Measurements from ENCODE around the gene CCDC13. TPM values are rescaled to one million over a fixed set of nuclear protein-coding genes. Genes with fewer than 3 reads are reported as not detected.

CCDC13 gene
- total RNA-seq, 1 donor from 2014 or later = 1.3 TPM

GRCh38 chr3:42746455-42747450, 26.3 kb downstream of the CCDC13 start:
- Histone ChIP-seq H4K20me1 (ENCODE audit: insufficient read depth, low read length) (no peaks in the 10 kb centered on the region), H3K9ac (ENCODE audit: low read length) (no peak overlapping the region), H3K36me3 (ENCODE audit: insufficient read depth, low read length) (no peaks in the 10 kb centered on the region), H3K4me2 (ENCODE audit: low read length) (no peak overlapping the region), H3K9me3 (ENCODE audit: insufficient read depth, low read depth, low read length) (no peaks in the 10 kb centered on the region), H3K79me2 (ENCODE audit: insufficient read depth, low read length) (no peaks in the 10 kb centered on the region), H2AFZ (ENCODE audit: low read depth, low read length) (no peak overlapping the region), H3K4me3 (ENCODE audit: insufficient read depth, low read depth, low read length) (no peak overlapping the region), H3K4me1 (ENCODE audit: insufficient read depth, low read length) (no peaks in the 10 kb centered on the region), H3K27ac (ENCODE audit: low read depth, low read length) (no peak overlapping the region), H3K27me3 (ENCODE audit: insufficient read depth, low read length) (no peaks in the 10 kb centered on the region)
- Mint-ChIP-seq H3K9me3 (ENCODE audit: unreplicated experiment) (no peaks in the 10 kb centered on the region), H3K27ac (ENCODE audit: unreplicated experiment) (no peak overlapping the region), H3K4me3 (ENCODE audit: unreplicated experiment) (no peak overlapping the region), H3K27me3 (ENCODE audit: low read depth, unreplicated experiment) (peaks cover 5% of the 10 kb centered on the region), H3K4me1 (ENCODE audit: low read depth, unreplicated experiment) (peaks cover 2% of the 10 kb centered on the region), H3K36me3 (ENCODE audit: low read depth, unreplicated experiment) (no peaks in the 10 kb centered on the region)
- TF ChIP-seq EZH2 (IDR thresholded peaks at IDR 0.05; ENCODE audit: insufficient read depth, low read length) (no peak), CTCF (IDR thresholded peaks at IDR 0.05; ENCODE audit: insufficient read depth, low read depth, low read length) (no peak)
- FAIRE-seq (no peak), DNase-seq (ENCODE audit: low read depth) (no peak)

- H3K4me2 ChIP-seq (ENCODE audit: low read length) = no peak overlapping the region
- no peak overlapping the region for H3K4me3 ChIP-seq (ENCODE audit: insufficient read depth, low read depth, low read length)
- no peaks in the 10 kb centered on the region for H3K9me3 Mint-ChIP-seq (ENCODE audit: unreplicated experiment)
- DNase-seq (ENCODE audit: low read depth) (no peak), FAIRE-seq (no peak)
- no peaks in the 10 kb centered on the region for H4K20me1 ChIP-seq (ENCODE audit: insufficient read depth, low read length)
- no peaks in the 10 kb centered on the region for H3K4me1 ChIP-seq (ENCODE audit: insufficient read depth, low read length)
- no peak overlapping the region for H3K9ac ChIP-seq (ENCODE audit: low read length)
- no peaks in the 10 kb centered on the region for H3K36me3 Mint-ChIP-seq (ENCODE audit: low read depth, unreplicated experiment)
- no peaks in the 10 kb centered on the region for H3K36me3 ChIP-seq (ENCODE audit: insufficient read depth, low read length)
- no peaks in the 10 kb centered on the region for H3K9me3 ChIP-seq (ENCODE audit: insufficient read depth, low read depth, low read length)
- H3K27ac Mint-ChIP-seq (ENCODE audit: unreplicated experiment) = no peak overlapping the region
- no peak overlapping the region for H3K27ac ChIP-seq (ENCODE audit: low read depth, low read length)
- no peaks in the 10 kb centered on the region for H3K27me3 ChIP-seq (ENCODE audit: insufficient read depth, low read length)
- H3K4me3 Mint-ChIP-seq (ENCODE audit: unreplicated experiment) = no peak overlapping the region
- peaks cover 5% of the 10 kb centered on the region for H3K27me3 Mint-ChIP-seq (ENCODE audit: low read depth, unreplicated experiment)
- H3K4me1 Mint-ChIP-seq (ENCODE audit: low read depth, unreplicated experiment) = peaks cover 2% of the 10 kb centered on the region
- TF ChIP-seq CTCF (IDR thresholded peaks at IDR 0.05; ENCODE audit: insufficient read depth, low read depth, low read length) = no peak
- no peak for TF ChIP-seq EZH2 (IDR thresholded peaks at IDR 0.05; ENCODE audit: insufficient read depth, low read length)
- no peak overlapping the region for H2AFZ ChIP-seq (ENCODE audit: low read depth, low read length)
- no peaks in the 10 kb centered on the region for H3K79me2 ChIP-seq (ENCODE audit: insufficient read depth, low read length)
Measured at GRCh38 chr3:42745776-42746454, 27.1 kb downstream of the CCDC13 start.
